ENCODE measurements around the gene SPESP1.

The SPESP1 gene

GRCh38 chr15:68993276-68993675, 63.0 kb downstream of the SPESP1 start:
- no peak for DNase-seq

GRCh38 chr15:68994149-68994548, 63.8 kb downstream of the SPESP1 start:
- DNase-seq: no peak

GRCh38 chr15:68994981-68995761, 64.8 kb downstream of the SPESP1 start:
- DNase-seq: no peak
